GM18868 (cell line): Measurements from ENCODE around the gene PUM2.
"Not testable (repeated sequence)": the region's sequence is repeated elsewhere in the genome, so short reads cannot be mapped to it uniquely, and the experiment has no call there.

ENCODE experiments used
- ATAC-seq: cut with Tn5 transposase; IDR thresholded peaks from one replicate; pipeline ENCODE4 v1.9.1; 2021; ENCODE audit warnings: mild to moderate bottlenecking, moderate library complexity; ENCODE audit not compliant: unreplicated experiment

Gene PUM2

DNA sequence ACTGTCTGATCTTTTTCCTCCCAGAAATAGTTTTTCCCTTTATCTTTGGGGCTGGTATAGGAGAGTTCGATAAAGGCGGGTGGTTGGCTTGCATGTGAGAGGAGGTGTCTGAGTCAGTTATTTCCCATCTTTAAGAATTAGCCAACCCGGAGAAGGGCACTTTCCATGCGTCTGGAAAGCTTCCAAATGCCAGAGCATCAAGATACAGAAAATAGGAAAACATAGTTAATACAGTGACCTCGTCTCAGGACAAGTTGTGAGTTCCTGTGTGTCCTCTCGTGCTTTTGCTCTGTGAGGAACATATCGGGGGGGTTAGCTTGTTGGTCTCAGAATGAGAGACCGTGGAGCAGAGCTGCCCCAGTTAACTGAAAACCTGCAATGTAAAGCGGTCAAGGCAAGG, 18.7 kb upstream of the PUM2 start:
- ATAC-seq, result no peak

- ATAC-seq, result no peak
Measured at GRCh38 chr2:20368706-20369105, 18.1 kb upstream of the PUM2 start.

- not testable (repeated sequence) for ATAC-seq
Measured at GRCh38 chr2:20367929-20368328, 17.3 kb upstream of the PUM2 start.

DNA sequence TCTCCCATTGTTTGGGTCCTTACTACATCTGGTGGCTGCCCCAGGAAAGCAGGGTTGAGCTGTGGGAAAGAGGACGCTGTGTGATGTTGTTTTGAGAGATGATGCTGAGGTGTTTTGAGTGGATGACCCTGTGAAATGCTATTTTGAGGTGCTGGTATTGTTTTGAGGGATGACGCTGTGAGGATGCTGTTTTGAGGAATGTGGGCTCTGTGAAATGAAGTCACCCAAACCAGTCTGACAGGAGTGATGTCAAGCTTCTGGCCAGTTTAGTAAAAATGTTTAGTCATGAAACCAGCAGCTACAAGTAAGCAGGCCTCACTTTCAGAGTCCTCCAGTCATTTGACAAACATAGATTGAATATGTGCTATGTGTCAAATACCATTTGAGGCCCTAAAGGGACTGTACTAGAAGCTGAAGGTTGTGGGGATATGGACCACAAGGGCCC, 16.1 kb upstream of the PUM2 start:
- no peak for ATAC-seq

DNA sequence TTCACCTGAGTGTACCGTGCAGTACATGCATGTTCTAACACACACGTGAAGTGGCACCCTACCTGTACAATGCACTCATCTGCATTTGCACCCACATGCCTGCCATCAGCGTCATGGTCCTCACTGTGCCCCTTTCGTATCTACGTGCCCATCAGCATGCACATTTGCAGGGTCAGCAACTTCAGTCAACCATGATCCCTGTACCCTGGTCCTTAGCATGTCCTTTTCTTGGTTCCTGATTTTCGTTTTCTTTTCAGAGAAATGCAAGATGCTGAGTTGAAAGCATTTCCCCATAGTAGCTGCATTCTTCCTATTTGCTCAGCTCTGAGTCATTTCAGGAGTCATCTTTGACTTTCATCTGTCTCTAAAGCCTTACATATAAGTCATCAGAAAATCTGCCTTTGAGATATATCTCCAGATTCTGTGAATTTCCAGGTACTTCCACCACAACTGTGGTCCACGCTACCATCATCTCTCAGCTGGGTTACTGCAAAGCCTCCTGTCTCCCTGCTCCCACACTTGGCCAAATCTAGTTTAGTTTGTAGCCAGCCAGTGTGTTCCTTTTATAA, 14.7 kb upstream of the PUM2 start:
- ATAC-seq, result peak; percentile 96

GRCh38 chr2:20363578-20363977, 12.9 kb upstream of the PUM2 start:
- ATAC-seq, result no peak

GRCh38 chr2:20362701-20363435, 12.2 kb upstream of the PUM2 start:
- ATAC-seq, result no peak

DNA sequence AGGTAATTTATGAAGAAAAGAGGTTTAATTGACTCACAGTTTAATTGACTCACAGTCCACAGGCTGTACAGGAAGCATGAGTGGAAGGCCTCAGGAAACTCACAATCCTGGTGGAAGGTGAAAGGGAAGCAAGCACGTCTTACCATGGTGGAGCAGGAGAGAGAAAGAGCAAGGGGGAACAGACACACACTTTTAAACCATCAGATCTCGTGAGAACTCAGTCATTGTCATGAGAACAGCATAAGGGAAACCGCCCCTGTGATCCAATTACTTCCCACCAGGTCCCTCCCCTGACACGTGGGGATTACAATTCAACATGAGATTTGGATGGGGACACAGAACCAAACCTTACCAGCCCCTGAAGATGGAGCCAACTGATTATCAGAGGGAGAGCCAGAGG, 11.2 kb upstream of the PUM2 start:
- ATAC-seq, result no peak

DNA sequence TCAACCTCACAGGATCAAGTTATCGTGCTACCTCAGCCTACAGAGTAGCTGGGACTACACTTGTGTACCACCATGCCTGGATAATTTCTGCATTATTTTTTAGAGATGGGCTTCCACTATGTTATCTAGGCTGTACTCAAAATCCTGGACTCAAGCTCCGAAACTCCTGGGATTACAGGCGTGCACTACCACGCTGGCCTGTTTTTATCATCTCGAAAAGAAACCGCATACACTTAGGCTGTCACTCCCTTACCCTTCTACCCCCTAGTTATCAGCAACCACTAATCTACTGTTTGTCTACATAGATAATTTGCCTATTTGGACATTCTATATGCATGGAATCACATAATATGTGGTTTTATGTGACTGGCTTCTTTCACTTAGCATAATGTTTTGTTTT, 8.5 kb upstream of the PUM2 start:
- ATAC-seq, result no peak

DNA sequence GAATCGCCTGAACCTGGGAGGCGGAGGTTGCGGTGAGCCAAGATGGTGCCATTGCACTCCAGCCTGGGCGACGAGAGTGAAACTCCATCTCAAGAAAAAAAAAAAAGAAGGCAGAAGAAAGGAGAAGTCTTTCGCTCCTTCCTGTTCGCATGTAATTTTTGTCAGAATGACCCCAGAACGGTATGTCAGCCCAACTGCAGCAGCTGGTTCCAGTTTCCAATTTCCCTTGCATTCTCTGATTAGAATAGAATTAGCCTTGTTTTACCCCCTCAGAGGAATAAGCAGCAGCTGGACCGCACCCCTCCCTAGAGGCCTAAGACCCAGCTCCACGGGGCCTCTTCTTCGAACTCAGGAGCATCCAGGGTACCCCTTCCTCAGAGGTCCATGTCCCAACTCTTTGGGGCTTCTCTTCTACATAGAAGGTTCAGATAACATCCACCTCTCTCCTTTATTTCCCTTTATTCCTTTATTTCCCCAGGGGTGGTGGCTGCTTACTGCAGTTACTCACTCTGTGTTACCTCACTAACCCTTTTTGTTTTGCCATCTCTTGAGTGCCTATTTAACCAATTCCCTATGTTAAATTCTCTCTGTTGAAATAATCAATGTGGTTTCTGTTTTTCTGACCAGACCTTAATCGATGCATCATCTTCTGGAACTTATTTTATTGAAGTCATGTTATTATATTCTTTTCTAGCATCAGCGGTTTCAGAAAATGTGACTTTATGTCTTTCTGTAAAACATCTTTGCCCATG, 7.2 kb upstream of the PUM2 start:
- ATAC-seq, result no peak

DNA sequence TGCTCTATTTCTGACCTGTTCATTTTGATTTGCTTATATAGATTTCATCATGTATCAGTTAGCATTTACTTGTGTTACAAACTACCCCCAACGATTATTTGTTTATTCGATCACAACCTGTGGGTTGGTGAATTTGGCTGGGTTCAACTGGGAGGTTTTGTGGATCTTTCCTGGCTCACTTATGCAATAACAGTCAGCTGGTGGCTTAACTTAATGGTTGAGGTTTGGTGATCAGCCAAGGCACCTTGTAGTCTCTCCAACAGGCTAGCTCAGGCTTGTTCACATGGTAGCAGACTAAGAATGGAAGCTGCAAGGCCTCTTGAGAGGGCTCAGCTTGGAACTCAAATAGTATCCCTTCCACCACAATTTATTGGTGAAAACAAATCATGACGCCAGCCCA, 5.4 kb upstream of the PUM2 start:
- ATAC-seq, result no peak

DNA sequence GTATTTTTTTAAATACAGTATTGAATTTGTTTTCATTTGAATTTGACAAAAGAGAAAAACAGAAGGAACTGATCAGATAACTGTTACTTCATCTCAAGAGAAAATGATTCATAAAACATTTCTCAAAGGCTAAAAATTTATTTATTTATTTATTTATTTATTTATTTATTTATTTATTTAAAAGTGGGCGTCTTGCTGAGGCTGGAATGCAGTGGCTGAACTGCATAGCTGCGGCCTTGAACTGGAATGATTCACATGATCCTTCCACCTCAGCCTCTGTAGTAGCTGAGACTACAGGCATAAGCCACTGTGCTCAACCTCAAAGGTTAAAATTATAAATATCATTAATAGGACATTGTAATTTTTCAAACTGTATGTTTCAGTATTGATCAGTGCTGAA, 4.5 kb upstream of the PUM2 start:
- no peak for ATAC-seq

- ATAC-seq, result no peak
Measured at GRCh38 chr2:20353241-20353992, 2.8 kb upstream of the PUM2 start.

DNA sequence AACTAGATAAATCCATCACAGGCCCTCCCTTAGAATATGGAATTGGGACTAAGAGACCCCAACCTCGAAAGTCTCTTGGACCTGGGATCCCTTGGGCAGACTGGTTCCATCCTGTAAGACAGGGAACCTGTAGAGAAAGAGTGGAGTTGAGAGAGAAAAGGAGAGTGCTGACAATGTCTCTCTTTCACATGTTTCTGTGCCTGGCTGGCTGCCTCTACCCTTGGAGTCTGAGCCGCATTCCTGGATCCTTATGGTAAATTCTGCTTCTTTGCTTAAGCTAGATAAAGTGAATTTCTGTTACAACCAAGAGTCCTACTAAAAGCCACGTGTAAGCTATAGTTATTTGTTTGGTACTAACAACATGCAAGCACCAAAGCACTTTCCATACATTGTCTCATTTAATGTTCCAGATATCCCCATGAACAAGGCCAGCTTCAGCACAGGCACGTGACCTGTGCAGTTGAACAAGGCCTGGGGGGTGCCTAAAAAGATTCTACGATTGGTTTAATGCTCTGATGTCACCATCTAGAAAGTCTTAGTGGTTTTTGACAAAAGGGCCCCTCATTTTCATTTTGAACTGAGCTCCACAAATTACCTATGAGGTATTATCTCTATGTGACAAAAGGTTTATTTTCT, 2.1 kb upstream of the PUM2 start:
- ATAC-seq, result no peak

GRCh38 chr2:20352230-20352578, 1.6 kb upstream of the PUM2 start:
- ATAC-seq, result no peak

DNA sequence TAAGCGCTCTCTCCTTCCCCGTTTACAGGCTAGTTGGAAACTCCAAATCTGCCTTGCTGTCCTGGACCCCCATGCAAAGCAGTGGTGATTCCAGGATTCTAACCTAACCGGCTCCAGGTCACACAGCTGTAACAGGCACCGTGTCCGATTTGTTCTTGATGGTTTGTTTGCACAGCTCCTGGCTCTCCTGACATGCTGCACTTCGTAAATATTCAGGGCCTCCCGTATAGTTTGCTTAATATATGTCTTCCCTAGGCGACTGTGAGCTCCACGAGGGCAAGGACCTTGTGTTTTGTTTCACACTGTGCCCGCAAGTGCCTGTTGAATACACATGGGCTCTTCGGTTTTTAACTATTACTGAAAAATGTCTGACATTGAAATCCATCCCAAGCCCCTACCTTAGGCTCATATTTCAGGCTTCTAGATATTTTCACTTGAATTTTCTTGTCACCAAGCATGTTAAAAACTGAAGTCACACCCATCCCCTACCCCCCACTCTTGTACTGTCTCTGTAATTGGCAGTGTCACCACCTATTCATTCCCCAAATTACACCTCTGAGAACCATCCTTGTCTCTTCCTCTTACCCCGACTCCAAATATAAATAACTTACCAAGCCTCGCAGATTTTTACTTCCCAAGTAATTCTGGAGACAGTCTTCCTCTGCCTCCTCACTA, 1.0 kb upstream of the PUM2 start:
- no peak for ATAC-seq

DNA sequence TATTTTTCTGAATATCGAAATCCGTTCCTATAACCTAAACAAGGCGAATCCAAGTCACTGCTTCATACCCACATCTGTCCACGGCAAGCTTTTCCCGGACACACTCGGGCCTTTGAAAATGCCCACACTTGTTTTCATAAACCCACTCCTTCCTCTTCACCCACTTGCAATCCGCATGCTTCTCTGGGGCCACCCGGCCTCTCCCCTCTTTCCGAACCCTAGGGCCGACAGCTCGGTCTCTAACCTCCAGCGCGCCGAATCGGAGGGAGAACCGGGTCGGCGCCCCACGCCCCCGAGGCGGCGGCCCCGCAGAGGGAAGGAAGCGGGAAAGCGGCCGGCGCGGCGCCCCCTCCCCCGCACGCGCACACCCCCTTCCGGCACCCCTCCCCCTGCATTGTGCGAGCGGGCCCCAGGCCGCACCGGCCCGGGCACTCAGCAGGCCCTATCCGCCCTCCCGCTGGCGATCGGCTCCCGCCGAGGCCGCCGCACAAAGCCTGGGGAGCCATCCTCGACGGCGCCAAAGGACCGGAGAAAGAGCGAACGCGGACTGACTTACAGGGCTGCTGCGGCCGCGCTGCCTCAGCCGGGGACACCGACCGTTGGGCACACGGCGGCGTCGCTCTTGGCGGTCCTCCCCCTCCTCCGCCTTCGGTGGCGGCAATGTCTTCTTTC, 467 bp downstream of the PUM2 start:
- peak; percentile 27 for ATAC-seq

GRCh38 chr2:20349513-20349921, 1.1 kb downstream of the PUM2 start:
- ATAC-seq, result no peak

DNA sequence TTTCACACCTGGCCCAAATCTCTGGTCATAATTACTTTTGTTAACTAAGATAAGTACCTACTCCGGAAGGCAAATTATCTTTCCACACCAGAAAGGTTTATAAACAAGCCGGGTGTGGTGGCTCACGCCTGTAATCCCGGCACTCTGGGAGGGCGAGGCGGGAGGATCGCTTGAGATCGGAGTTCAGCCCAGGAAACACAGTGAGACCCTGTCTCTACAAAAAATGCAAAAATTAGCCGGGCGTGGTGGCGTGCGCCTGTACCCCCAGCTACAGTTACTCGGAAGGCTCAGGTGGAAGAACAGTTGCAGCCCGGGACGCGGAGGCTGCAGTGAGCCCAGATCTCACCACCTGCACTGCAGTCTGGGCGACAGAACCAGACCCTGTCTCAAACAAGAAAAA, 2.1 kb downstream of the PUM2 start:
- no peak for ATAC-seq
